HTR-8/SVneo (cell line): Measurements from ENCODE around the gene THOC2.
"Not testable (repeated sequence)": the region's sequence is repeated elsewhere in the genome, so short reads cannot be mapped to it uniquely, and the experiment has no call there.

Experiments used
- DNase-seq: peaks from one replicate; pipeline ENCODE4 v3.0.0; 2011; ENCODE audit warnings: low spot score, mixed read lengths; ENCODE audit not compliant: insufficient read length
- FAIRE-seq: peaks from 2 replicates; lab custom pipeline; 2011; peaks lifted over from hg19 to GRCh38; lab: Jason Lieb, UNC

The THOC2 gene, protein sequence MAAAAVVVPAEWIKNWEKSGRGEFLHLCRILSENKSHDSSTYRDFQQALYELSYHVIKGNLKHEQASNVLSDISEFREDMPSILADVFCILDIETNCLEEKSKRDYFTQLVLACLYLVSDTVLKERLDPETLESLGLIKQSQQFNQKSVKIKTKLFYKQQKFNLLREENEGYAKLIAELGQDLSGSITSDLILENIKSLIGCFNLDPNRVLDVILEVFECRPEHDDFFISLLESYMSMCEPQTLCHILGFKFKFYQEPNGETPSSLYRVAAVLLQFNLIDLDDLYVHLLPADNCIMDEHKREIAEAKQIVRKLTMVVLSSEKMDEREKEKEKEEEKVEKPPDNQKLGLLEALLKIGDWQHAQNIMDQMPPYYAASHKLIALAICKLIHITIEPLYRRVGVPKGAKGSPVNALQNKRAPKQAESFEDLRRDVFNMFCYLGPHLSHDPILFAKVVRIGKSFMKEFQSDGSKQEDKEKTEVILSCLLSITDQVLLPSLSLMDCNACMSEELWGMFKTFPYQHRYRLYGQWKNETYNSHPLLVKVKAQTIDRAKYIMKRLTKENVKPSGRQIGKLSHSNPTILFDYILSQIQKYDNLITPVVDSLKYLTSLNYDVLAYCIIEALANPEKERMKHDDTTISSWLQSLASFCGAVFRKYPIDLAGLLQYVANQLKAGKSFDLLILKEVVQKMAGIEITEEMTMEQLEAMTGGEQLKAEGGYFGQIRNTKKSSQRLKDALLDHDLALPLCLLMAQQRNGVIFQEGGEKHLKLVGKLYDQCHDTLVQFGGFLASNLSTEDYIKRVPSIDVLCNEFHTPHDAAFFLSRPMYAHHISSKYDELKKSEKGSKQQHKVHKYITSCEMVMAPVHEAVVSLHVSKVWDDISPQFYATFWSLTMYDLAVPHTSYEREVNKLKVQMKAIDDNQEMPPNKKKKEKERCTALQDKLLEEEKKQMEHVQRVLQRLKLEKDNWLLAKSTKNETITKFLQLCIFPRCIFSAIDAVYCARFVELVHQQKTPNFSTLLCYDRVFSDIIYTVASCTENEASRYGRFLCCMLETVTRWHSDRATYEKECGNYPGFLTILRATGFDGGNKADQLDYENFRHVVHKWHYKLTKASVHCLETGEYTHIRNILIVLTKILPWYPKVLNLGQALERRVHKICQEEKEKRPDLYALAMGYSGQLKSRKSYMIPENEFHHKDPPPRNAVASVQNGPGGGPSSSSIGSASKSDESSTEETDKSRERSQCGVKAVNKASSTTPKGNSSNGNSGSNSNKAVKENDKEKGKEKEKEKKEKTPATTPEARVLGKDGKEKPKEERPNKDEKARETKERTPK (N-terminal part only)

DNA sequence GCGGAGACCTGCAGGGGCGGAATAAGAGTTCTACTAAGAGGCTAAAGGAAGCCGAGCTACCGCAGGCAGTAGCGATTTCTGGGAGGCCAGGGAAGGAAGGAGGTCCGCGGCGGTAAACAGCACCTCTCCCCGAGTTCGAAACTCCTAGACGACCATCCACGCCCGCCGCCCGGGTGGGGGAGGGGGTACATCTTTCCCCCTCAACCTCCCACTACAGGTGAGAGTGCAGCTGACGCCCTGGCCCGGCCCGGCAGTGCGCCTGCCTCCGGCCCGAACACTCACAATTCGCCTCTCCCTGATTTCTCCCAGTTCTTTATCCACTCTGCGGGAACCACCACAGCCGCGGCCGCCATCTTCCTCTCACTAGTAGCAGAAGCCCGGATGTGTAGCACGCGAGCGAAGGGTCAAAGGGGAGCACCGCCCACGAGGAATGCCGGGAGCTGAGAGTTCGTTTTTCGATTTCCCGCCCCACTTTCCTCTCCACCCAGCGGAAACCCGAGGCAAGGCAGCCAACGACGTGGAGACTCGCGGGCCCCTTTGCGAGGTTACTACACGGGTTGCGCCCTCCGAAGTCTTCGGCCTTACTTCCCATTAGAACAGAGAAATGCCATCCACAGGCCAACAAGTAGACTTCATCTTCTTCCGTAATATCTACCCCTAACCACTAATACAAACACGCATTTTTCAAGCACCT is at the start of gene THOC2:
THOC2 (minus strand) TSS at position 383 of the 694 bp plus-strand sequence; CDS start at position 353, 30 bp downstream.
- no peak for FAIRE-seq

DNA sequence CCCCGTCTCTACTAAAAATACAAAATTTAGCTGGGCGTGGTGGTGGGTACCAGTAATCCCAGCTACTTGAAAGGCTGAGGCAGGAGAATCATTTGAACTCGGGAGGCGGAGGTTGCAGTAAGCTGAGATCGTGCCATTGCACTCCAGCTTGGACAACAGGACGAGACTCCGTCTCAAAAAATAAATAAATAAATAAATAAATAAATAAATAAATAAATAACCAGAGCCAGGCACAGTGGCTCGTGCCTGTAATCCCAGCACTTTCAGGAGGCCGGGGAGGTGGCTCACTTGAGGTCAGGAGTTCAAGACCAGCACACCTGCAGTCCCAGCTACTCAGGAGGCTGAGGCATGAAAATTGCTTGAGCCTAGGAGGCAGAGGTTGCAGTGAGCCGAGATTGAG is 48.9 kb upstream of the THOC2 start:
- not testable (repeated sequence) for FAIRE-seq, DNase-seq

More for the DNA sequence above, at the start of gene THOC2:
- peak; percentile 55 for DNase-seq

DNA sequence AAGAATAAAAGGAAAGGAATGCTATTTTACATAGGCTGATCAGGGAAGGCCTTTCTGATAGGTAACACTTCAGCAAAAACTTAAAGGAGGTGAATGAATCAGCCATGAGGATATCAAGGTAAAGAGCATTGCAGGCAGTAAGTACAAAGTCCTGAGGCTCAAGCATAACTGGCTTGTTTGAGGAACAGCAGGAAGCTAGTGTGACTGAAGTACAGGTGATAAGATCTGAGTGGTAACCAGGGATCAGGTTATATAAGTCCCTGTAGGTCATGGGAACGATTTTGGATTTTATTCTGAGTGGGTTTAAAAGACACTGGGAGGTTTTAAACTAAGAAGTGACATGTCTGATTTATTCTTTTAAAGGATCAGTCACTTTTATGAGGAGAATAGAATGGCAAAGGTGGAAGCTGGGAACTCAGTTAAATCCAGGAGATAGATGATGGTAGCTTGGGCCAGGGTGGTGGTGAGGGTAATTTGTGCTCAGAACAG is 47.1 kb upstream of the THOC2 start:
- no peak for DNase-seq
- FAIRE-seq: no peak

DNA sequence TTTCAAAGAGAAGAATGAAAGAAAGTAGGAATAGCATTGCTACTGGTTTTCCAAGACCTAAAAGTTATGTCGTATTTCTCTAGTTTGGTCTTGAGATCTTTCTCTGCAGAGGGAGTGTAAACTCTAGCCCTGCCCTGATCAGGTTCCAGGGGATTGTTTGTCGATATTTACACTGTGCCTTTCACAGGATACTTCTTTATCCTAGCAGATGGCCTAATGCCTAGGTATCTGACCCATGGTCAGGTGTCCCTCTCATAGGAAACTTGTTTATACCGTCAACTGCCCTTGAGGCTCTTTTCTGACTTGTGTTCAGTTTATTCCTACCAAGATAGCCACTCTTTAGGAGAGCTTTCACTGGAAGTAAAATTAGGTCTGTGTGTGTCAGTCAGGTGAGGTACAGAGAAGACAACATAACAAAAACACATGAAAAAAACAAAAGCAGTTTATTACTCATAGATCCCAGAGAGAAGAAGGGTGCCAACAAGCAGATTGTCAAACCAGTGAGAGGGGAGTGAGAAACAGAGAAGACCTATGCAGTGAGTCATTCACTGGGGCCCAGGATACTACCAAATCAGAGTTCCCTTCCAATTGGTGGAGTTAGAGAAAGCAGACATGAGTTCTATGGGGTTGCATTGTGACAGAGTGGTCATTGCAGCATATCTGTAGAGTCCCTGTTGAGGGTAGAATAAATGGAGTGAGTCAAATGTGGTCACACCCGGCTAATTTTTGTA is 40.6 kb upstream of the THOC2 start:
- no peak for DNase-seq
- no peak for FAIRE-seq

DNA sequence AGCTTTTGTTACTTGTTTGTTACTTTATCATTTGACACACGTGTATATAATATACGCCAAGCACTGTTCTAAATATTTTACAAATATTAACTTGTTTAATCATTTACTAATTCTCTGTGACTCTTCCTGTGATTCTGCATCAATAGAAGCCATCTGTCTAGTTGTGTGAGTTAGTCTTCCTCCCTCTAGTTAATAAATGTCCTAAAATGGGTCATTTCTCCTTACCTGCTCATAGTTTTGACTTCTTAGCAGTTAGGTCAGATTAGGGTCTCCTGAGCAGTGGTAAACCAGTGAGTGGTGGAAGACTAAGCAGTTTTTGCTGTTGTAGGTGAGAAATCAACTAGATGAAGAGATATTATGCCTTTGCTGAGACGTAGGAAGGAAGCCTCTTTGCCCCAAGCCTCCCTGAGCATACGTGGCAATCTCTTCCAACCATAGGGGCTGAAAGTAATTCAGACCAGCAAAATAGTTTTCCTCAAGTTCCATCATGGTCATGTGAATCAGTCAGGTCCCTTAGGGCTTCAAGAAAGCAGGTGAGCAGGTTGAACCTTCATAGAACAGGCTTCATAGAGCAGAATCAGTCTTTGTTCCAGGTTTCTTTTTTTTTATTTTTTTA is 38.7 kb upstream of the THOC2 start:
- DNase-seq: no peak
- FAIRE-seq: no peak

DNA sequence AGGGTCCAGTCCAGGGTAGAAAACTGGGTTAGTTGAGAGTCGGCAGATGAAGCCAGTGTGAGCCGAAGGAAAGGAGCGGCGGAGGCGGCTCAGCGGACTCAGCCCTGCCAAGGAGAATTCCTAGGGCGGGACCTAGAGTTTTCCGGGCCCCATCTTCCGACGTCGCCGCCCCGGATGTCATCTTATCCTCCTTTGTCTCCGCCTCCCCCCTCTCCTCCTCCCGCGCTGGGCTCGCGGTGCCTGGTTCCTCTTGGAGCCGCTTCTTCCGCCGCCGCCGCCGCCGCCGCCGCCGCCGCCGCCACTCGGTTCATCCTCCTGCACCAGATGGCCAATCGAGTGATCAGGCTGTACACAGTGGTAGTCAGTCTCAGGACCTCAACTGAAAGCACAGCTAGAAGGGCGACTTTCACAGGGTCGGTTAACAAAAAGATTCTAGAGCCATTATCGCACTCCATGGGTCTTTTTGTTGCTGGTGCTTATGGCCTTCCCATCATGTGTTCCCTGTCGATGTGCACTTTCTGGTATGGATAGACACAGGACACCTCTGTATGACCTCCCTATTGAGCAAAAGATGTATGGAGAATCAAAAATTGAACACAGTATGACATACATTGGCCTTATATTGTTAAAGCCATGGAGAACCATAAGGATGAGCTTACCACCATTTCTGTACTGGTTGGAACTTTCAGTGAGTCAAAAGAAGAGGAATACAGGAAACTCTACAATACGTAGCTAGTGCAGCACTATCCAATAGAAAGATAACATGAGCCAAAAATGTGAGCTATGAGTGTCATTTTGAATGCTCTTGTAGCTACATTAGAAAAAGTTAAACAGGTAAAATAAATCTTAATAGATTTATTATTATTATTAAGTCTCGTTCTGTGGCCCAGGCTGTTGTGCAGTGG is 32.4 kb upstream of the THOC2 start:
- FAIRE-seq: no peak
- peak; percentile 45 for DNase-seq

DNA sequence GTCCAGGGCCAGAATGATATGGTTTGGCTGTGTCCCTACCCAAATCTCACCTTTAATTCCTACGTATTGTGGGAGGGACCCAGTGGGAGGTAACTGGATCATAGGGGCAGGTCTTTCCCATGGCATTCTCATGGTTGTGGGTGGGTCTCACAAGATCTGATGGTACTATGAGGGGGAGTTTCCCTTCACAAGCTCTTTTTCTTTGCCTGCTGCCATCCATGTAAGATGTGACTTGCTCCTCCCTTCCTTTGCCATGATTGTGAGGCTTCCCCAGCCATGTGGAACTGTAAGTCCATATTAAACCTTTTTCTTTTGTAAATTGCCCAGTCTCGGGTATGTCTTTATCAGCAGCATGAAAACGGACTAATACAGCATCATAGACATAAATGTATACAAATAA is 27.0 kb upstream of the THOC2 start:
- not testable (repeated sequence) for DNase-seq

DNA sequence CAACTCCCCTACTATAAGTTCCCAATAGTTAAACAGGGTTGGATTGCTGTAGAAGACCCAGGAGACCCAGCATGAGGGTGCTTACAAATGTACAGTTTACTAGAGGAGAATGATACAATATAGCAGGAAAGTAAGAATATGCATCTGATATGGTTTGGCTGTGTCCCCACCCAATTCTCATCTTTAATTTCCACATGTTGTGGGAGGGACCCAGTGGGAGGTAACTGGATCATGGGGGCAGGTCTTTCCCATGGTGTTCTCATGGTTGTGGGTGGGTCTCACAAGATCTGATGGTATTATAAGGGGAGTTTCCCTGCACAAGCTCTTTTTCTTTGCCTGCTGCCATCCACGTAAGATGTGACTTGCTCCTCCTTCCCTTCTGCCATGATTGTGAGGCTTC is 24.9 kb upstream of the THOC2 start:
- FAIRE-seq: not testable (repeated sequence)

More for the DNA sequence above, 27.0 kb upstream of the THOC2 start:
- FAIRE-seq: not testable (repeated sequence)

DNA sequence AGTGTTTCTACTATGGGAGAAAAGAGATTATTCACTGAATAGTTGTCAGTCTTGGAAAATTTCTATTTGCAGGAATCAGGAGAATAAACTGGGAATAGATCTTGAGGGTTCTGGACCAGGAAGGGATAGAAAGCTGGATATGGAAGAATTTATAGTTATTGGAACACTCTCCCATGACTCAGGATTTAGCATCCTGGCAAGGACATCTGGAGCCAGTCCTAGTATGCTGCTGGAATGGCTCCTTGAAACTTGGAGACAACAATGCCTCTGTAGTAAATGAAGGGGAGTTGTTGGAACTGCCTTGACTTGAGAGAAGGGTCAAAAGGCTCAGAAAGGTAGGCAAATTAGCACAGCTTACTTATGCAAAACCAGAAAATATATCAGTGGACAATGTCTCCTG is 23.5 kb upstream of the THOC2 start:
- FAIRE-seq: no peak

More for the DNA sequence above, 24.9 kb upstream of the THOC2 start:
- DNase-seq: not testable (repeated sequence)

DNA sequence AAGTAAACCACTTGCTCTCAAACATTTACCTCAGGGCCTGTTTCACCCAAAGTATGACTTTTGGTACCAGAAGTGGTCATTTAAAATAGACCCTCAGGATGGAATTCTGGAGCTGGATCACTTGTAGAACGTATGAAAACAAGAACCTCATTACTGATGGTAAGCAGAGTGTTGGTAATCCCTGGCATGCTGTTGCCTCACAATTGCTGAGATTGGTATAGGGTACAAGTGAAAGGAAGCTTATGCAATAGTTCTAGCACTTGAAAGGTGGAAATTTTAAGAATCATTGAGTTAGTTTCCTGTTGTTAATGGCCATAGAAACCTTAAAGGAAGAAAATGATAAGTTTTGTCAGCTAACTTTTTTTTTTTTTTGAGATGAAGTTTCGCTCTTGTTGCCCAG is 22.3 kb upstream of the THOC2 start:
- no peak for FAIRE-seq
- DNase-seq: no peak

More for the DNA sequence above, 23.5 kb upstream of the THOC2 start:
- DNase-seq: no peak

DNA sequence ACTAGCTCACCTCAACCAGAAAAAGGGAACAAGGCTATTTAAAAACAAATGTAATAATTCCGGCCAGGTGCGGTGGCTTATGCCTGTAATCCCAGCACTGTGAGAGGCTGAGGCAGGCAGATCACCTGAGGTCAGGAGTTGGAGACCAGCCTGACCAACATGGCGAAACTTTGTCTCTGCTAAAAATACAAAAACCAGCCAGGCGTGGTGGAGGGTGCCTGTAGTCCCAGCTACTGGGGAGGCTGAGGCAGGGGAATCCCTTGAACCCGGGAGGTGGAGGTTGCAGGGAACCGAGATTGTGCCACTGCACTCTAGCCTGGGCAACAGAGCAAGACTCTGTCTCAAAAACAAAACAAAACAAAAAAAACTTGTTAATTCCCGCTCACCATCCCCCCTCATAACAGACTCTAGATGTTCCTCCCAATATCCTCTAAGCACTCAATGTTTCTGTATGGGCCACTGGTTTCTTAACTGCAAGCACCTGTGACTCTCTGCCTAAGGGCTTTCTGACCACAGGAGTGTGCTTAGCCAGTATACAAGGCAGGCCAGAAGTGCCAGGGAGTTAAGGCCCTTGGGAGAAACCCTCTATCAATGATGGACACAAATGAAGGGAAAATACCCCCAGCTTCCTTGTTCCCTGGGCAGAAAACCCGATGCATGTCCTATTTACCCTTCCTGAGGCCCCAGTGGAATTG is 21.0 kb upstream of the THOC2 start:
- FAIRE-seq: no peak

DNA sequence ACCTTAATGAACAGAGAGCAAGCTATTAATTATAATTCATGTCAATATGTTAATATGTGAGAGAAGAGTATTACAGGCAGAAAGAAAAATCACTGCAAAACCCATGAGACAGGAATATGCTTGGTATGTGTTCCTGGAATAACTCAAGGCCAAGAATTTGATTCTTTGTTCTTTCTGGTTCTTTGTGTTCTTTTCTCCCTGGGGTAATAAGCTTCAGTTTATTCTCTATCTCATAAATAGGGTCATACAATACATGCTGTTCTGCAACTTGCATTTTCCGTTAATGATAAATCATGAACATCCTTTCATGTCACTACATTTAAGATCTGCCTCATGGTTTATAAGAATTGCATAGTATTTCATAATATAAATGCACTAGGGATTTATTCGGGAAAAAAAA is 16.8 kb upstream of the THOC2 start:
- no peak for FAIRE-seq
- DNase-seq: no peak

More for the DNA sequence above, 21.0 kb upstream of the THOC2 start:
- DNase-seq: no peak

DNA sequence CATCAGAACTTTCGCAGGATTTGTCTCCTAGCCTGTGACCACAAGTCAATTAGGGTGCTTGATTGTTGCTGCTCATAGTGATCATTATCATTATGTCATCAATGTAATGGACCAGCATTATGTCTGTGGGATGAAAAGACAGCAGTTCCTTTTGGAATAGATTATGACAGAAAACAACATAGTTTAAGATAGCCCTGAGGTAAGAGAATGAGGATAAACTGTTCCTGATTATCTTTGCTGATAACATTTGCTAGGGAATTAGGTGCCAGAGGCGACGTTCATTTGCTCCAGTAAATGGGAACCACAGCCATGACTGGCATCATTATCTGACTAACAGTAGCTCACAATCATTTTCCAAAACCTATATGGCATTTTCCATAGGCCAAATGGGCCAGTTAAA is 12.7 kb upstream of the THOC2 start:
- FAIRE-seq: no peak

DNA sequence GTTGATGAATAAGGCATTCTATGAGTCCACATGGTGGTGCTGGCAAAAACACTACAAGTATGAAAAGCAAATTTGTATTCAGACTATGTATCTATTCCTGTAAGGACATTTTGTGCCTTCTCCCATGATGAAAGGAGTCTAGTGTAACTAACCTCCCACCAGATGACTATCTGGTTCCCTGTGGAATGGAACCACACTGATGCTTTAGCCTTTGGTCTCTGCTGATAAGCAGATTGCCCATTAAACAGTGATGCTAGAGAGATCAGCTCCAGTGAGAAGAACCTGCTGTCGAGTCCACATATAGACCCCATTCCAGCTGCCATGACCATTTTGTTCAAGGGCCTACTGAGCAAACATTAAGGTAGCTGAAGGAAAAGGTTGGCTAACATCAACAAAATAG is 10.5 kb upstream of the THOC2 start:
- DNase-seq: no peak
- FAIRE-seq: no peak

More for the DNA sequence above, 12.7 kb upstream of the THOC2 start:
- no peak for DNase-seq

DNA sequence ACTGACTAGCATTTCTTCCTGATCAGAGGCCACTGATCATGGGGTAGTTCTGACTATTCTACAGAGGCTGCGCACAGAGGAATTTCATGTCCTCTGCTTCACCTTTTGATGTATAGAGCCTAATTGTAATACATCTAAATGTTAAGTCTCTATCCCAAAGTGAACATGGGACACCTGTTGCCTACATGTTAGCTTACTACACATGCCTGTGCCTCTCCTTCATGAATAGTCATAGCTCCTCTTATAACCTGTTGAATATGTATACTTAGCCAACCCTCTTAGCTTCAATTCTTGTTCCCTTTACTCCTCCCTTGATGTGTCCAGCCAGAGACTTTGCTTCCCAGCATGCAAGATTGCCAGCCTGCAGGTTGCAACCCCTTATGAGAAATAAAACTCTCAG is 9.6 kb upstream of the THOC2 start:
- FAIRE-seq (no peak), DNase-seq (no peak)

DNA sequence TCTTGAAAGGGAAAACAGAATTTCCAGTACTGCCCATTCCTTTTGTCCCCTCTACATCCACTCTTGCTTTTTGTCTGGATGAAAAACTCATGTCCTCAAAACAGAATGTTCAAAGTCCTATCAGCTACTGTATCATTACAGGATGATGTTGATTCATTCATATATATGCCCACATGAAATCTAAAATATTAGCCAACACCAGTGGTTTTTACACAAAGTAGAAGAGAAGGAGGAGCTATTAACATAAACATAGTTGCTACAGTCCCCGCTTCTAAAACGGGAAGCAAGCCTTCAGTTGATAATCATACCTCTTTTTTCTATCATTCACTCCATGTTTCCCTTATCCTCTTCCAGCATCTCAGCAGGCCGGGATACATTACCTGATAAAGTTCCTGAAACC is 7.7 kb upstream of the THOC2 start:
- DNase-seq: no peak
- FAIRE-seq: no peak

DNA sequence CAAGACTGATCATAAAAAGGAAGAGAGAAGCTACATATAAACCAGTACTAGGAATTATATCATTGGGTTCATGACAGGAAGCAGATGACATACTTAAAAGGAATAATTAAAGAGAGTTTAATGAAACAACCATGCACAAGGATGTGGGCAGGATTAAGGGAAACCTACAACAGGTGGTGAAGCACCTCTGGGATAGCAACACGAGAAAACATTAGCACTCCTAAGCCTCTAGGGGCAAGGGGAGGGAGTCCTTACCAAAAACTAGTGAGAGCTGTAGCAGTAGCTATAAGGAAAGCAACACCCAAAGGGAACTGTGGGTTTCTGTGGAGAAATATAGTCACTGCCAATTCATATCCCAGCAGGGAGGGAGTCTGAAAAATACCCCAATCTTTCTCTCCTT is 7.2 kb upstream of the THOC2 start:
- DNase-seq (no peak), FAIRE-seq (no peak)
